HG02571 (cell line): ENCODE measurements around the gene ABCG5.

Experiments used
- ATAC-seq: cut with Tn5 transposase; IDR thresholded peaks from one replicate; pipeline ENCODE4 v1.9.1; 2021; ENCODE audit warnings: mild to moderate bottlenecking, moderate library complexity; ENCODE audit not compliant: unreplicated experiment

The ABCG5 gene

DNA sequence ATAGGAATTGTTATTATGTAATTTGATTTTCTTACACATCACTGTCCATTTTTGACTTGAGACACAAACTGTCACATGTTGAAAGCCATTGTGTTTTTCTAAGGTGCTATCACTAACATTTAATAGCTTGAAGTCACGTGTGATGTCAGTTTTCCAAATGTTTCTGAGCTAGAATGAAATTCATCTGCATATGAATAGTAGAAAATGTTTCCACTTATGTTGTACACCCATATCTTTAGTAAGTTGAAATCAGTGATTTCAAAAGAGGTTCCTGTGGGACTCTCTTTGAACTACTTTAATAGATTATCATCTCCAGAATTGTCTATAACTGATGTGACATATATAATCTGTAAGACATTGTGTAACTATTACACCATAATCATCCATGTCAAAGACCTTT is 27.8 kb downstream of the ABCG5 start:
- ATAC-seq = no peak

DNA sequence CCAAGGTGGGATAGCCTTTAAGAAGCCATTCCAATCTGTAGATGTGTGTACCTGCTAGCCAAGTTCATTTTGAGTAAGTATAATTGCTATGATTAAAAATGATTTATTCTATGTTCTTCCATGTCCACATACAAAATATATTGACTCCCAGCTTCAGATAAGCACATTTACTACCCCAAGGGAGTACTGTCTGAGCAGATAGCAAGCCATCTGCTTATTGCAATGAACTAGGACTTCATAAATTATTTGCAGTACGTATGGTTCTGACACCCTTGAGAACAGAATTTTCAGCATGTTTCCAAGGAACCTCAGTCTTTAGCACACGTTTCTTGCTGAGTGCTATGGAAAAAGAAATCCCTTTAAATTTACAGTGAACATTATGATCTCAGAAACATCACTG is 28.2 kb downstream of the ABCG5 start:
- ATAC-seq = no peak

DNA sequence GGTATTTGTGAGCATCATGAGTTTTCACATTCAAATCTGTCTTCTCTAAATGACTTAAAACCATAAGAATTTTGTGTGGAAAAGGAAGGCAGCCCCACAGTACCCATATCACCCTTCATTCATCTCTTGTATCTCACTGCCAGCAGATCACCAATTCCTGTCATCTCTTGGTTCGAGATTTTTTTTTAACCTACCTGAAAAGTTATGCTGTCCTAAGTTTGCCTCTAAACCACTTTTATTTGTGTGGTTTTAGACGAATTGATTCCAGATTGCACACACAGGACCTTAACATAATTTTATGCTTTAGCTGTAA is 32.0 kb downstream of the ABCG5 start:
- no peak for ATAC-seq

DNA sequence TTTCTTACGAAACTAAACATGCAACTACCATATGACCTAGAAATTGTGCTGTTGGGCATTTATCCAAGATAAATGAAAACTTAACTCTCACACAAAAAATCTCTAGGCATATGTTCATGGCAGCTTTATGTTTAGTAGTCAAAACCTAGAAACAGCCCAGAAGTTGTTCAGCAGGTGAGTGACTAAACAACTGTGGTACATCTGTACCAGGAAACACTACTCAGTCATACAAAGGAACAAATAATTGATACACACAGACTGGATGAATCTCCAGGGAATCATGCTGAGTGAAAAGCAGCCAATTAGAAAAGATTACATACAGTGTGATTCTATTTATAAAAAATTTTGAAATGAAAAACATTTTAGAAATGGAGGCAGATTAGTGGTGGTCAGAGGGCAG is 35.5 kb downstream of the ABCG5 start:
- ATAC-seq = no peak

DNA sequence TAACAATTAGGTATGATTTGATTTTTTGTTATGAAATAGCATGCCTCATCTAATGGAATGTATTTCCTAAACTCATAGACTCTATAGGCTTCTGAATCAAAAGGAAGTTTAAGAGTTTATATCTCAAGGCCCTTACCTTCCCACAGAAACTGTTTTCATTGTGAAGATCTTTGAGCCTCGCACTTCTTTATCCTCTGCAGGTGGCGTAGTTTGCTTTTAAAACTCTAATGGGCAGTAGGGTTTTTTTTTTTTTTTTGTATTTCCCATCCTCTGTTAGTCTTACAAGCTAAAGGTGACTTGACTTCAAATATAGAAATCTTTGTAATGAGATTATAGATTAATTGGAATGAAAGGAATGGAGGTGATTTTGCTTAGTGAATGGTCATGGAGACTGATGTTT is 36.5 kb downstream of the ABCG5 start:
- ATAC-seq = no peak

DNA sequence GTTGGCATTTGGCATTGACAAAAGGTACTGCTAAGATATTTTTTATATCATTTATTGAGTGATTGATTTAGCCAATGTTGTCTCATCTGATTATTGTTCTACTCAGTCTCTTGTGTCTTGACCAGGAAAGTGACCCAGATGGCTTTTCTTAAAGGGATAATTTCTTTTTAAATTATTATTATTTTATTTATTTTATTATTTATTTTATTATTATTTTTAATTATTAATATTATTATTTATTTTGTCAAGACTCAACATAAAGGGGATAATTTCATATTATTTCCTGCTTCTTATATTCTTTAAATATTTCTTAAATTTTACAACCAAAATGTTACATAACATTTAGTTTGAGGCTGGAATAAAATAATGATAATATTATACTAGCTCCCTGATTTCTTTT is 37.7 kb downstream of the ABCG5 start:
- no peak for ATAC-seq

DNA sequence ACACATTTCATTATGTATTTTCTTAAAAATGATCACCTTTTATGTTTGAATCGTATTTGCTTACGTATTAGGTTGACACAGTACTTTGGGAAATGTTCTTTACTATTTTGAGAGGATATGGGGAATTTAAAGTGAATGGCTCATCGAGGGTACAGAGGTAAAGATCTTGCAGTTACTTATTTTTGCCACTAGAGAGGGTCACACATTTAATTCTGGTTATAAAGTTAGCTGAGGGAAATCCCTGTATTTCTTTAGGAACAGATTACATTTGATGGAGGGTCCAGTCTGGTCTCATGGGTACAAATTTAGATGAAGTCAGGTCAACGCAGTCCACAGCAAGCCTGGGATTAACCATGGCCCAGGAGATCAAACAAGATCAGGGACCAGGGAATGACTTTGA is 40.3 kb downstream of the ABCG5 start:
- ATAC-seq = no peak

DNA sequence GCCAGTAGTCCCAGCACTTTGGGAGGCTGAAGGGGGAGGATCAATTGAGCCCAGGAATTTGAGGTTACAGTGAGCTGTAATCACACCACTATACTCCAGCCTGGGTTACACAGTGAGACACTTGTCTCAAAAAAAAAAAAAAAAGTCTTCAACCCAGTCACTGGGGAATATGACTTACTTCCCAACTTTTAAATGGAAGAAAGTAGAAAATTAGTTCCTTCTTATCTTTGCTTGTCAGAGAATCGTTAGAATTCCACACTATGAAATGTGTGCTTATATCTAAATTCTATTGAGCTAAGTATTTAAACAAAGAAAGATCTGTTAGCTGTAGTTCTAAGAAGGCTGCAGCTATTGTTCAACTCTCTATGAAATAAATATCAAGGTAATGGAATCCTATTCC is 42.4 kb downstream of the ABCG5 start:
- ATAC-seq = no peak

DNA sequence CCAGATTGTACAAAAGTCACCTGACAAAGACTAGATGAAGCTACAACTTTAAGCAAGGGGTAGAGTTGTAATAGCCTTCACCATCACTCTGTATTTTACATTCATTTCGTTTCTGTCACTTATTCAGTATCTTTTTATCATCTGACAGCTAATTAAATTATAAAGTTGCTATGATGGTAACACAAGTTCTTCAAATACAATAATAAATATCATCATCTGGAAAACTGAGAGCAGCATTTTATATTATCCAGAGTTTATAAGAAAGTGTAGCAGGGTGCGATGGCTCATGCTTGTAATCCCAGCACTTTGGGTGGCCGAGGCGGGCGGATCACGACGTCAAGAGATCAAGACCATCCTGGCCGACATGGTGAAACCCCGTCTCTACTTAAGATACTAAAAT is 43.7 kb downstream of the ABCG5 start:
- no peak for ATAC-seq

DNA sequence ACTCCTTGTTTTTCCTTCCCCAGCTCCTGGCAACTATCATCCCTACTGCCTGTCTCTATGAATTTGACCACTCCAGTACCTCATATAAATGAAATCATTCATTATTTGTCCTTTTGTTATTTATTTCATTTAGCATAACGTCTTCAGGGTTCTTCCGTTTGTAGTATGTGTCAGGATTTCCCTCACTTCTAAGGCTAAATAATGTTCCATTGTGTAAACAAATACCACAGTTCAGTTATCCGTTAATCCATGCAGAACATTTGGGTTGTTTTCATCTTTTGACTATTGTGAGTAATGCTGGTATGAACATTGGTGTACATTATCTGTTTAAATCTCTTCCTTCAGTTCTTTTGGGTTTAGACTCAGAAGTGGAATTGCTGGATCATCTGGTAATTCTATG is 46.0 kb downstream of the ABCG5 start:
- ATAC-seq = no peak

DNA sequence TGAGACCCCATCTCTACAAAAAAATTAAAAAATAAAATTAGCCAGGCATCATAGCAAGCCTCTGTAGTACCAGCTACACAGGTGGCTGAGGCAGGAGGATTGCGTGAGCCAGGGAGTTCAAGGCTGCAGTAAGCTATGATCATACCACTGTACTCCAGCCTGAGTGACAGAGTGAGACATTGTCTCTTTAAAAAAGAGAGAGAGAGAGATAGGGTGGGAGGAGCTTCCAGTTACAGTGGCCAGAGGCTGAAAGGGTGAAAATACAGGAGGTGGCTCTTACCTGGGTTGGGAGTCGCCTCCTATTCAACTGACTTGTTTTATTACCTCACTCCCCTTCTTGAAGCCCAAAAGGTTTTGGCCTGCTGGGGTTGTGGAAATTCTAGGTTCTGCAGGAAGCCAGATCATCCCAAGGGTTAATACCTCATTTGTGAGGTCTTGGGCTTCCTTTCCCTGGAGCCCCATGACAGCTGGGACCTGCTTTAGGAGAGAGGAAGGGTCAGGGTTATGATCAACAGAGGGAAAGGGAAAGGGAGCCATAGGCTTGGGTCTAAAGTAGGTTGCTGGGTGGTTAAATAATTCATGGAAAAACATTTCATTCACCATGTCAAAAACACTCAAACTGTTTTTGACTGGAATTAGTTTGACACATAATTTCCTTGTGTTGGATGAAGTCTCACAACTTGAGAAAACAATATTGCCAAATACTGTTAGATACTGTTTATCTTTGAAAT is 47.4 kb downstream of the ABCG5 start:
- no peak for ATAC-seq

DNA sequence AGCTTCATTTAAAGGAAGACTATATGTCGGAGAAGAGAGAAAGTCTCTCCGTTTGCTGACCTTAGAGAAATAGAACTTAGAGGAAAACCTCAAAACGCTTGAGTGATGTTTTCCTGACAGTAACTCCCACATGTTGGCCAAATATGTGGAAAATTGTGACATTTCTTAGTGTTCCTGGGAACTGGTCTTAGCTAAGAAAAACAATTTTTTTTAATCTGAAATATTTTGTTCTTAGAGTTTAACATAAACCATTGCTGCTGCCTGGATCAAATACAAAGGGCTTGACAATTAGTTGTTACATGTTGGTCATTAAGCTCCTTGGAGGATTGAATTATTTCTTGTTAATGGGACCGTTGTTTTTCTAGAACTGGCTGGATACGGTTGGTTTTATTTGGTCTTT is 48.5 kb downstream of the ABCG5 start:
- no peak for ATAC-seq

DNA sequence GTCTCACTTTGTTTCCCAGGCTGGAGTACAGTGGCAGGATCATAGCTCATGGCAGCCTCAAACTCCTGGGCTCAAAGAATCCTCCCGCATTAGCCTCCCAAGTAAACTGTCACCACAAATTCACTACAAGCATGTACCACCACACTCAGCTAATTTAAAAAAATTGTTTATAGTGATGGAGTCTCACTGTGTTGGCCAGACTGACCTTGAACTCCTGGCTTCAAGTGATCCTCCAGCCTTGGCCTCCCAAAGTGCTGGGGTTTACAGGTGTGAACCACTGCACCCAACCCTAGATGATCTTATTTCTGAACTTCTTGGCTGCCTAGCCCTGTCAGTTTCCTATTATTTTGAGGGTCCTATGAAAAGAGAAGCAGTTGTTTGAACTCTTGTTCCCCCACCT is 50.0 kb downstream of the ABCG5 start:
- no peak for ATAC-seq

DNA sequence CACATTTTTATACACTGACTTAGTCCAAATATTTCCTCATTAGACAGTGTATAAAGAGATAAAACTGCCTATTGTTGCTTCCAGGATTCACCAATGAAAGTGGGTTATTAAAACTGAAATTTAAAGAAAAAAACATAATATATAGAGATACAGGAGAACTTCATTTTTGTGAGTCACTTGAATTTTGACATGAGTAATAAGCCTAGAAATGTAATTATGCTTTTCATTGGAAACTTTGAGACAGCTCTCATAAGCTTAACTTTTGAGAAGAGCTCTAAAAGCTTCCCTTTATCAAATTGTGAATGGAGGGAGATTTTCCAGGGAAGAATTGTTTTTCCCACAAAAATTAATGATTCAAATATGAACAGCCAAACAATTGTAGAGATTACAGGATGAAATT is 50.7 kb downstream of the ABCG5 start:
- no peak for ATAC-seq

DNA sequence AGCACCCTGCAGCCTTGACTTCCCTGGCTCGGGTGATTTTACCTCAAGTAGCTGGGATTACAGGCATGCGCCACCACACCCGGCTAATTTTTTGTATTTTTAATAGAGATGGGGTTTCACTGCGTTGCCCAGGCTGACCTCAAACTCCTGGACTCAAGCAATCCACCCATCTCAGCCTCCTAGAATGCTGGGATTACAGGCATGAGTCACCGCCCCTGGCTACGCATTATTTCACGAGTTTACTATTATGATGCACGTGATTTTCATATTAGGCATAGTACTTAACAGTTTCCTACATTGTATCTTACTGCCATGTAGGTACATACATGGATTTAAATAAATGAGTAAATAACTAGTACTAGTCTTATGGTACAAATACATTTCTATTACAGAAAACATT is 60.4 kb downstream of the ABCG5 start:
- no peak for ATAC-seq

DNA sequence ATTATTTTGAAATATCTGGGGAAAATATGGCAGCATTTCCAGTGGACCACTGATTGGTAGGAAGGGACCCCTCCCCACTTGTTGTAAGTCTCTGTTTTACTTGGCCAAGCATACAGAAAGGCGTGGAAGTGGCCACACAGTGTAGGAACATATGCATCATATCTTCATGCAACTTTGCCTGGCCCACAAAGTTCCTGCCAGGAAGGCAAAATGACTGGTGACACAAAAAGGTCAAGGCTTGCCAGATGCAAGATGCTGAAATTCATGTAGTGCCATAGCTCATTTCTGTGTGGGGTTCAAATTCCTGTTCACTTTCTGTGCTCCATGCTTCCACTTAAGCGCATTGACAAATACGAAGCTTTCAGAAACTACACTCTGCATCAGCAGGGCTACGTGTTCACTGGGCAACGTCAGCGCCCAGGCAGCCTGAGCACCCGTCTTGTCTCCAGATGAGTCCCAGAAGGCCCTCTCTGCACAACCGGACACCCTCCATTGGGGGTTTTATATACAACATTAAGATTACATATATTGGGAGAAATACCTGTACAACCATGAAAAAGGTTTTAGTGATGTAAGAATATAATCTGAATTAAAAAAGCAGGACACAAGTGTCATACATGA is 61.2 kb downstream of the ABCG5 start:
- ATAC-seq = no peak

DNA sequence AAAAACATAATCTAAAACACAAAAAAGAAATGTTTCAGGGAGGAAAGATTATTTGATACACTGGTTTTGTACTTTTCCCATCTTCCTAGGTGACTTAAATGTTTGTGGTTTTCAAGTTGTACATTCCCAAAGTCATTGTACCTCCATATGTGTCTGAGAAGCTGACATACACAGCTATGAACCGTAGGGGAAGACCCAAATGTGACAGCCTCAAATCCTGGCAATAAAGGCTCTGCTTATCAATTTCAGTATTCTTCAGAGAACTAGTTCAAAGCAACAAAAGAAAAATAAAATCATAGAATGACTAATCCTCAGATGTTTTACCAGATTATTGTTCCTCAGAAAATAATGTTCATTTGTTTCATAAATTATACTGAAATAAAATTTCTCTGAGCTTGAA is 62.3 kb downstream of the ABCG5 start:
- ATAC-seq = no peak

DNA sequence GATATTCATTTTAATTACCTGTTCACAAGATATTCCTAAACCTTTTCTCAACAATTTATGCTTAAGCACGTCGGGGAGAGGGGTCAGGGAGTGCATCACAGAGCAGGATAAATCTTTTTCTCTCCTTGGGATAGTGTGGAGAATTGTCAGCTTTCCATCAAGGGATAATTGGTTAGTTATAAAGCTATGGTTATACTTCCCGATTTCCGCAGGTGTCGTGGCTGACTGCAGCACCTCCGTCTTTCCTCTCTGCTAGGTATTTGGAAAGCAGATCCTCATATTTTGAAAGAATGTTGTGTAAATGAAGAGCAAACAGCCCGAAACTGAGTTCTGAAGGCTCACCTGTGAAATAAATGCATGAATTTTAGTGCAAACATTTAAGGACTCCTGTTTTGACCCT is 64.0 kb downstream of the ABCG5 start:
- no peak for ATAC-seq

DNA sequence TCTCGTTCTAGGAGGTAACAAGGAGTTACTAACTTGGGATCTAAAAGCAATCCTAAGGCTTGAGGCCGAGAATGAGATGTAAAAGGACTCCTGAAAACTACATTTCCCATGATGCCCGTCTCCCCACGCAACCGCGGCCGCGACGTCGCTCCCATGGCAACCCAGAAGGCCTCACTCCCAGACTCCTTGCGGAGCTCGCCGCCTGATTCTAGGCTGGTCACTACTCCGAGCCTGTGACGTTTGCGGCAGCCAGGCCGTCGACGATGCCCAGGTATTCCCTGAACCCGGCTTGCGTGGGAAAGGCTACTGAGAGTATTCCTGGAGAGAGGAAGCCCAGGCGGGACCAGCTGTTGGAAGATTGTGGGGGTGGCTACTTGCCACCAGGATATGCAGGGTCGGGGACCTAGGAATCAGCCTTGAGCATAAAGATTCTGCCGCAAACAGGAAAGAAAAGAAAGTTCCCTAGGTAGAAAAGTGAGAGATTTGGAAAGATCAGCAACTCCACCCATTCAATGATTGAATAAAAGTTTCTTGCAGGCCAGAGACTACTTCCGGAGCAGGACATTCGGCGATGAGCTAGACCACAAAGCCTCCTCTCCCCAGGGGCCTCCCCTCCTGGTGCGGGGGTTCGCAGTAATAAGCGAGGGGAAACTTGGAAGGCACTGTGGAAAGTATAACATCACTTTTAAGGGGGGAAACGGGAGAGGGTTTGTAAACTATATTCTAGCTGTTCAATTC is 64.6 kb downstream of the ABCG5 start, which contains the start of gene DYNC2LI1:
DYNC2LI1 (plus strand) TSS at position 164 of the 738 bp plus-strand sequence; CDS start at position 264, 100 bp downstream.
- ATAC-seq = peak; percentile 100

DNA sequence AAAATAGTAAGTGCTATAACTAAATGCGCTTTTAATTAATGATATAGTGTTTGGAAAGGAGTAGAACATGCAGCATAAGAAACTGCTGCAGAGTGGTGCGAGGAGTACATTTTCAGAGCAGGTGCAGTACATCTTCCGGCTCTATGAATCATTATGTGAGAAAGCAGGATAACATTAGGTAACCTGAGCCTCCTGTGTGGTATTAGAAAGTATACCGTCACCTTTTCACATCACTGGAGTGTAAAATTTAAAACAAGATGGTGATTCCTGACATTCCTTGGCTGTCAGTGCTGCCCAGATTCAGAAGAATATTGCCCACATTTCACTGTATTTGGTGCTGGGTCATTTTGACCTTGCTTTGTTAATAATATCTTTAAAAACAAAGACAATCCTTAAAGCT is 72.6 kb downstream of the ABCG5 start:
- ATAC-seq = no peak

DNA sequence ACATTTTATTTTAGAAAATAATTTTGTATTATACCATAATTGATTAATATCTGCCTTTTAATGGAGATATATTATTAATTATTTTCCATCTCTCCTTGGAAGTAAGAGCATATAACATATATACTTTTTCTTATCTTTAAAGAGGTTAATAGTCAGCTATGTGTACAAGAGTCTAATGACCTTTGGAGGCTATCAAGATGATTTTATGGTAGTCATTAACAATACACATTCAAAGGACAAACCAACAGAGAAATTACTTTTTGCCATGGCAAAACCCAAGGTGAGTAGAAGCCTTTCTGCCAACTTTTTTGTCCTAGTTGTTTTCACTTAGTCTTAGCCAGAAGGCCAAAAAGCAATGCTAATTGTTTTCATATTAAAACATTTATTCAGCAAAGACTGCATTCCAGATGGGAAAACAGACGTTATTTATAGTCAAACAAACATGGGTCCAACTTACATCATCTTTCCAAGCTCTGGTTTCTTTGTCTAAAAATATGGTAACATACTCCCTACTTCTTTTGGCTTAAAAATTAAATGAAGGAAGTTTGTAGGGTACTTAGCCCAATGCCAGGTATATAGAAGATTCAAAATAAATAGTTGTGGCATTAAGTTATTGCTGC is 74.4 kb downstream of the ABCG5 start:
- ATAC-seq = no peak

DNA sequence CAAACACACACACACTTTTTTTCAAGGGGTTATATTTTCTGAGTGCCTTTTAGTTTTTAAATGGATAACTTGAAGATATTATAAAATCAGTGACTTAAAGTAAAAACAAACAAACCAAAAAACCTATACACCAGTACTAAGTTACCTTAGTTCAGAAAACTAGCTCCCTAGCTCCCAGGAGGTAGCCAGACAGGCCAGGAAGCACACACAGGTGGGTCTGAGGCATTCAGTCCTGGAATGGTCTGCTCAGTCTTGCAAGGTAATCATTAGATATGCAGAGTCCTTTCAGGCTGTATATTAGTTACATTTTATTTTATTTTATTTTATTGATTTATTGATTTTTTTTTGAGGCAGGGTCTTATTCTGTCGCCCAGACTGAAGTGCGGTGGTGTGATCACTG is 75.5 kb downstream of the ABCG5 start:
- ATAC-seq = no peak
